B cell (primary cell): ENCODE measurements around the gene TRPM2.

ENCODE experiments used
- CTCF ChIP-seq: fragments of 200-600 bp; IDR thresholded peaks from one replicate; pipeline ENCODE4 v1.8.0; 2022; ENCODE audit warnings: antibody characterized with exemption, mild to moderate bottlenecking
- EZH2 ChIP-seq: IDR thresholded peaks from 2 replicates; pipeline ENCODE4 v1.6.1; 2012; ENCODE audit warnings: borderline replicate concordance, low read depth, mild to moderate bottlenecking, moderate library complexity, low read length; ENCODE audit not compliant: insufficient read depth, poor library complexity, severe bottlenecking

- TF ChIP-seq CTCF: no peak
- TF ChIP-seq EZH2: no peak
Observed at GRCh38 chr21:44433791-44434567, 80.6 kb downstream of the TRPM2 start.
